C4-2B (cell line): ENCODE results near the gene NID2.

ENCODE experiments used
- ZFX ChIP-seq: fragments of 450-650 bp; IDR thresholded peaks from 2 replicates; pipeline ENCODE4 v1.6.1; 2017
- TF ChIP-seq, protein P1 (sequence below): fragments of 450-650 bp; conservative IDR thresholded peaks from 2 replicates; pipeline ENCODE4 v1.5.1; 2017; ENCODE audit warnings: mild to moderate bottlenecking

DNA sequence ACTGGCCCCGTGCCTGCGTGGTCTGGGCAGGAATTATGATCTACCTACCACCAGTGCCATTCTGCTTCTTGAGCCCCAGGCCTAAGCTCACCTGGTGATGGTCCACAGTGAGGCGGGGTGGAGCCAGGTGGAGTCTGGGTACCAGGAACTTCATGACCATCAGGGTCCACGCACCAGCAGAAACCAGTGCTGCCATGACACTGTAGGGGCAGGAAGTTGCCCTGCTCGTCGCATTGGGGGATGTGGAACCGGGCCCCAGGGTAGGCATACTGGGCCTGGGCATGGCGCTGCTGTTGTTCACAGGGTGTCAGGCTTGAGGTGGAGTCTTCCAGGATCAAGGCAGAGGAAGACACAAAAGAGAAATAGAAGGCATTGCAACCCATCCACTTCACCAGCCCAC, 49.9 kb downstream of the NID2 start:
- TF ChIP-seq, protein P1, sequence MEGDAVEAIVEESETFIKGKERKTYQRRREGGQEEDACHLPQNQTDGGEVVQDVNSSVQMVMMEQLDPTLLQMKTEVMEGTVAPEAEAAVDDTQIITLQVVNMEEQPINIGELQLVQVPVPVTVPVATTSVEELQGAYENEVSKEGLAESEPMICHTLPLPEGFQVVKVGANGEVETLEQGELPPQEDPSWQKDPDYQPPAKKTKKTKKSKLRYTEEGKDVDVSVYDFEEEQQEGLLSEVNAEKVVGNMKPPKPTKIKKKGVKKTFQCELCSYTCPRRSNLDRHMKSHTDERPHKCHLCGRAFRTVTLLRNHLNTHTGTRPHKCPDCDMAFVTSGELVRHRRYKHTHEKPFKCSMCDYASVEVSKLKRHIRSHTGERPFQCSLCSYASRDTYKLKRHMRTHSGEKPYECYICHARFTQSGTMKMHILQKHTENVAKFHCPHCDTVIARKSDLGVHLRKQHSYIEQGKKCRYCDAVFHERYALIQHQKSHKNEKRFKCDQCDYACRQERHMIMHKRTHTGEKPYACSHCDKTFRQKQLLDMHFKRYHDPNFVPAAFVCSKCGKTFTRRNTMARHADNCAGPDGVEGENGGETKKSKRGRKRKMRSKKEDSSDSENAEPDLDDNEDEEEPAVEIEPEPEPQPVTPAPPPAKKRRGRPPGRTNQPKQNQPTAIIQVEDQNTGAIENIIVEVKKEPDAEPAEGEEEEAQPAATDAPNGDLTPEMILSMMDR = no peak
- TF ChIP-seq ZFX = no peak
